ENCODE data around the gene AZU1. TPM values are rescaled to one million over a fixed set of nuclear protein-coding genes. Genes with fewer than 3 reads are reported as not detected.

AZU1 gene
- total RNA-seq, 2 experiments from 2014 or later = not detected

- POLR2A ChIA-PET = interaction anchor here (6.8 kb wide), 1 partner anchor 12 kb away, joined by 99 read pairs; the partner anchor contains the start of gene PTBP1
- no peak for ATAC-seq
- Mint-ChIP-seq H3K4me1 (ENCODE audit: low read depth) (peaks cover 9% of the 10 kb centered on the region), H3K9me3 (no peaks in the 10 kb centered on the region), H3K4me3 (no peak overlapping the region), H3K27ac (no peak overlapping the region), H3K27me3 (no peaks in the 10 kb centered on the region), H3K36me3 (ENCODE audit: low read depth) (peaks cover 60% of the 10 kb centered on the region)
- no peak for TF ChIP-seq CTCF (IDR thresholded peaks at IDR 0.05)
- intact Hi-C loops (cut with micrococcal nuclease) = no loop called here
- no peak for DNase-seq
- CTCF ChIA-PET = no interaction called here
These were observed 16.1 kb upstream of the AZU1 start for GRCh38 chr19:811506-812048.

DNA sequence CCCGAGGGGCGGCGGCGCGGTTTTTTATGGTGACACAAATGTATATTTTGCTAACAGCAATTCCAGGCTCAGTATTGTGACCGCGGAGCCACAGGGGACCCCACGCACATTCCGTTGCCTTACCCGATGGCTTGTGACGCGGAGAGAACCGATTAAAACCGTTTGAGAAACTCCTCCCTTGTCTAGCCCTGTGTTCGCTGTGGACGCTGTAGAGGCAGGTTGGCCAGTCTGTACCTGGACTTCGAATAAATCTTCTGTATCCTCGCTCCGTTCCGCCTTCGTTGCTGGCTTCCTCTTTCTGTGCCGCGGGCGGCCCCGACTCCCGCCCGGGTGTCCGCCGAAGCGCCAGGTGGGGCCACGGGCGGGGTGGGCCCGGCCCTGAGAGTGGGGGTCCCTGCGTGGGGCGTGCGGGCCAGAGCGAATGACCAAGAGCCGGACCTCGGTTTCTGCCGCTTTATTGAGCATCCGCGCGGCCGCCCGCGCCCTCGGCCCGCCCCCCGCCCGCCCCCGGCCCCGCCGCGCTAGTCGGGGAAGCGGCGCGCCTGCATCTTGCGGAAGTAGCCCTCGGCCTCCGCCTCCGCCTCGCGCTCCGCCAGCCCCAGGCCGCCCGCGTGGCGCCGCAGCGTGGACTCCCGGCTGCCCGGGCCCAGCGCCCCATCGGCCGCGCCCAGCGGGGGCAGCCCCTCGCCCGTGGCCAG, 15.4 kb upstream of the AZU1 start:
- no peak overlapping the region for H3K4me3 Mint-ChIP-seq
- ChIA-PET CTCF (no interaction called here), POLR2A (interaction anchor here (4.0 to 6.8 kb wide), 2 partner anchors 12 to 13 kb away, joined by 99 to 106 read pairs; partner anchors contain the start of gene PTBP1)
- H3K4me1 Mint-ChIP-seq (ENCODE audit: low read depth) = peaks cover 7% of the 10 kb centered on the region
- H3K27me3 Mint-ChIP-seq = no peaks in the 10 kb centered on the region
- DNase-seq = no peak
- no peaks in the 10 kb centered on the region for H3K9me3 Mint-ChIP-seq
- ATAC-seq = no peak
- peaks cover 56% of the 10 kb centered on the region for H3K36me3 Mint-ChIP-seq (ENCODE audit: low read depth)
- no peak for TF ChIP-seq CTCF (IDR thresholded peaks at IDR 0.05)
- intact Hi-C loops (cut with micrococcal nuclease) = no loop called here
- no peak overlapping the region for H3K27ac Mint-ChIP-seq

DNA sequence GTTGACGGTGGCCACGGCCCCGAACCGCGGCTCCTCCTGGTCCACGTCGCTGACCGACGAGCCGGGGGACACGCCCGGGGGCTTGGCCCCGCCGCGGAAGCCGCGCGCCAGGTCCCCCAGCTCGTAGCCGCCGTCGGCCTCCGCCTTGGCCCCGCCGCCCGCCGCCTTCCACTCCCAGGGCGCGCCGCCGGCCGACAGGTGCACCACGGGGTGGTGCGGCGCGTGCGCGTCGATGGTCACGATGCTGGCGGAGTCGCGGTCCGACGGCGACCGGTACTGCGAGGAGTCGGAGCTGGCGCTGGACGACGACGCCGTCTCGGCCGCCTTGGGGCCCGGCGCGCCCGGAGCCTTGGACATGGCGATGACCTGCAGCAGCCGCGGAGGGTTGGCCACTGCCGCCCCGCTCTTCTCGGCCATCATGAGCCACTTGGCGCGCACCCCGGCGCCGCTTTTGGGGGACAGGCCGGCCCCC, 14.9 kb upstream of the AZU1 start:
- H3K27me3 Mint-ChIP-seq = no peaks in the 10 kb centered on the region
- no peaks in the 10 kb centered on the region for H3K9me3 Mint-ChIP-seq
- DNase-seq = no peak
- no peak overlapping the region for H3K27ac Mint-ChIP-seq
- ATAC-seq = no peak
- intact Hi-C loops (cut with micrococcal nuclease) = no loop called here
- TF ChIP-seq CTCF (IDR thresholded peaks at IDR 0.05) = no peak
- CTCF ChIA-PET = no interaction called here
- H3K36me3 Mint-ChIP-seq (ENCODE audit: low read depth) = peaks cover 50% of the 10 kb centered on the region
- peaks cover 1% of the 10 kb centered on the region for H3K4me1 Mint-ChIP-seq (ENCODE audit: low read depth)
- no peak overlapping the region for H3K4me3 Mint-ChIP-seq
- POLR2A ChIA-PET = interaction anchor here (4.0 kb wide), 1 partner anchor 12 kb away, joined by 106 read pairs; the partner anchor contains the start of gene PTBP1

DNA sequence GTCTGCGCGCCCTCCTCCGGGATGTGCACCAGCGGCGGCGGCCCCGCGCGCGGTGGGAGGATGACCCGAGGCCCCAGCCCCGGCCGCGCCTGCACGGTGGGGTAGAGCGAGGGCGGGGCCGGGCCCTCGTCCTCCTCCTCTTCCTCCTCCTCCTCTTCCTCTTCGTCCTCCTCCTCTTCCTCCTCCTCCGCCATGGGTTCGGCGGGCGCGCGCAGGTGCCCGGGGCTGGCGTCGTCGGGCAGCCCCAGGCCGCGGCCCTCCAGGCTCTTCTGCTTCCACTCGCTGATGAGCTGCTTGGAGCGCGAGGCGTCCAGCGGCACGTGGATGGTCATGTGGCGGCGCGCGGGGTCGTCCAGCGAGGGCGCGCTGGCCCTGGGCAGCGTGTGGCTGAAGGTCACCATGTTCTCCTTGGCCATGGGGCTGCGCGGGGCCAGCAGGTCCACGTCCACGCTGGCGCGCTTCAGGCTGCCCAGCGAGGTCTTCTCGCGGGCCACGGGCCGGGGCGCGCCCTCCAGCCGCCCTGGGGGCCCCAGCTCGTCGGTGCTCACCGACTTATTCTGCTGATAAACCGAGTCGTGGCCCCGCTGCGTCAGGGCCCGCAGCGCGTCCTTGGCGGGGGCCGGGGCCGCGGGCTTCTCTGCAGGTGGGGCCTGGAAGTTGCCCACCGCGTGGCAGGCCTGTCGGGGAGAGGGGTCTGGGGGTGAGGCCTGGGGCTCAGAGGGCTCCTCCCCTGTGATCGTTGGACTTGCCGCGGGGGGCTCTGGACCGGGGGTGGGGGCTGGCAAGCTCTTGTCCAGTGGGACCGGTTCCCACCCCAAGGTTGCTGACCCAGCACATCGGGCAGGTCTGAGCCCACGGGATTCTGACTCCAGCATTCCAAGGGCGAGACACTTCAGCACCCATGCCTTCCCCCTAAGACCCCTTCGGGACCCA, 14.2 kb upstream of the AZU1 start:
- POLR2A ChIA-PET = interaction anchor here (1.8 to 4.0 kb wide), 2 partner anchors 13 to 171 kb away, joined by 4 to 106 read pairs; partner anchors contain the start of genes PTBP1 and WDR18
- CTCF ChIA-PET = no interaction called here
- Mint-ChIP-seq H3K4me1 (ENCODE audit: low read depth) (no peaks in the 10 kb centered on the region), H3K27ac (no peak overlapping the region), H3K36me3 (ENCODE audit: low read depth) (peaks cover 47% of the 10 kb centered on the region), H3K27me3 (no peaks in the 10 kb centered on the region), H3K9me3 (no peaks in the 10 kb centered on the region), H3K4me3 (no peak overlapping the region)
- ATAC-seq (no peak), DNase-seq (no peak)
- intact Hi-C loops (cut with micrococcal nuclease) = no loop called here
- no peak for TF ChIP-seq CTCF (IDR thresholded peaks at IDR 0.05)

Data from activated CD8-positive, alpha-beta T cell treated with anti-CD3 and anti-CD28 coated beads for 36 hours (primary cell).